ENCODE data around the gene SPTBN5. TPM values are rescaled to one million over a fixed set of nuclear protein-coding genes. Genes with fewer than 3 reads are reported as not detected.
A peak's percentile ranks its signal among the peaks of the same experiment; 100 is the strongest.

The SPTBN5 gene
- total RNA-seq, 1 experiment from 2014 or later = 0.64 TPM

DNA sequence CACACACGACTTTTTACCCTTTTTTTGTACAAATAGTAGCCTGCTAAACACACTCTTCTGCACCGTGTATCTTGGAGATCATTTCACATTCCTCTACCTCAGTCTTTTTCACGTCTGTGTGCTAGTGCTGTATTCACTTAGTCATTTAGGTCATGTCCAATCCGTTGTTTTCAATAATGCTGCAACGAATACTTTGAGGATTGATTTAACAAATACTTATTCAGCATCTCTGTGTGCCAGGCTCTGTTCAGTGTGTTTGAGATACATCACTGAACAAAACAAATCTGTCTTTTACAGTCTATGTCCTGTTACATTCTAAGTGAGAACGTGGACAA, 65.1 kb downstream of the SPTBN5 start:
- Mint-ChIP-seq H3K4me3 (ENCODE audit: low read depth, unreplicated experiment) (peak overlapping the region; percentile 74), H3K9me3 (ENCODE audit: low read depth, unreplicated experiment) (no peaks in the 10 kb centered on the region), H3K27me3 (ENCODE audit: unreplicated experiment) (no peaks in the 10 kb centered on the region), H3K27ac (ENCODE audit: unreplicated experiment) (peak overlapping the region; percentile 81), H3K4me1 (ENCODE audit: low read depth, unreplicated experiment) (peaks cover 6% of the 10 kb centered on the region), H3K36me3 (ENCODE audit: insufficient read depth, unreplicated experiment) (peaks cover 21% of the 10 kb centered on the region)
- intact Hi-C loops (cut with micrococcal nuclease; ENCODE audit: unreplicated experiment) = no loop called here
- TF ChIP-seq, protein P1, sequence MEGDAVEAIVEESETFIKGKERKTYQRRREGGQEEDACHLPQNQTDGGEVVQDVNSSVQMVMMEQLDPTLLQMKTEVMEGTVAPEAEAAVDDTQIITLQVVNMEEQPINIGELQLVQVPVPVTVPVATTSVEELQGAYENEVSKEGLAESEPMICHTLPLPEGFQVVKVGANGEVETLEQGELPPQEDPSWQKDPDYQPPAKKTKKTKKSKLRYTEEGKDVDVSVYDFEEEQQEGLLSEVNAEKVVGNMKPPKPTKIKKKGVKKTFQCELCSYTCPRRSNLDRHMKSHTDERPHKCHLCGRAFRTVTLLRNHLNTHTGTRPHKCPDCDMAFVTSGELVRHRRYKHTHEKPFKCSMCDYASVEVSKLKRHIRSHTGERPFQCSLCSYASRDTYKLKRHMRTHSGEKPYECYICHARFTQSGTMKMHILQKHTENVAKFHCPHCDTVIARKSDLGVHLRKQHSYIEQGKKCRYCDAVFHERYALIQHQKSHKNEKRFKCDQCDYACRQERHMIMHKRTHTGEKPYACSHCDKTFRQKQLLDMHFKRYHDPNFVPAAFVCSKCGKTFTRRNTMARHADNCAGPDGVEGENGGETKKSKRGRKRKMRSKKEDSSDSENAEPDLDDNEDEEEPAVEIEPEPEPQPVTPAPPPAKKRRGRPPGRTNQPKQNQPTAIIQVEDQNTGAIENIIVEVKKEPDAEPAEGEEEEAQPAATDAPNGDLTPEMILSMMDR (IDR thresholded peaks at IDR 0.05; ENCODE audit: unreplicated experiment) = no peak
- CTCF ChIA-PET = no interaction called here
- no peak for DNase-seq
- TSS peak; percentile 65 for BruUV-seq (replicated peaks)

DNA sequence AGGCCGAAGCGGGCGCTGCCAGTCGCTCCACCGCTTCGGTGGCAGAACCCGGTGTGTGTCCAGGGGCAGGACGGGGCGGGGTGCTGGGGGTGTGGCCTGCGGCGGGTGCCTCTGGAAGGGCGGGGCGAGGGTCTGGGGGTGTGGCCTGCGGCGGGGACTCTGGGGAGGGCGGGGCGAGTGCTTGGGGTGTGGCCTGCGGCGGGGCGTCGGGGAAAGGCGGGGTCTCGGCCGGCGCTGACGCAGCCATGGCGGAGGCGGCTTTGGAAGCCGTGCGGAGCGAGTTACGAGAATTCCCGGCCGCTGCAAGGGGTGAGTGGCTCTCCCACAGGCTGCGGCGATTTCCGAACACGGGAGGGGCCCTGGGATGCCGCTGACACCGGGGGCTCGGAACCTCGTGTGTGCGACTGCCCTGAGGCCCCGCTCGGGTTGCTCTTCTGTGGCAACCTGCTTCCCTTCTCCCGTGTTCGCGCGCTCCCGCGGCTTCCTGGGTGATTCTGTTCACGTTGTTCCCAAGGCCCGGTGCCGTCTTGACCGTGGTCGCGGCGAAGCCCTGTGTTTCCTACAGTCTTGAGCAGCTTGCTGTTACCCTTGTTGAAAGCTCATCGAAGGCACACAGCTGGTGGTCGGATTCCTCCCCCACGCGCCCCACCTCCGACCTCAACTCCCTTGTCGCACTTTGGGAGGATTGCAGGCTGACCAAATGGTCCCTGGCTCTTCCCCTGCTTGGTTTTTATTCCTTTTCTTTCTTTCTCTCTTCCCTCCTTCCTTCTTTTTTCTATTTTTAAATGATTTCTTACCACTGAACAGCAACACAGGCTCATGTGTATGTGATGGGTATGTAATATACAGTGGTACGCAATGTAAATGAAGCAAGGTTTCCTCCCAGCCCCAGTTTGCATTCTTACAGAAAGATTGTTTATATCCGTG, 65.7 kb downstream of the SPTBN5 start, which contains the start of gene JMJD7:
JMJD7 (plus strand) TSS at position 213 of the 927 bp plus-strand sequence; CDS start at position 246, 33 bp downstream.
- CTCF ChIA-PET = no interaction called here

DNA sequence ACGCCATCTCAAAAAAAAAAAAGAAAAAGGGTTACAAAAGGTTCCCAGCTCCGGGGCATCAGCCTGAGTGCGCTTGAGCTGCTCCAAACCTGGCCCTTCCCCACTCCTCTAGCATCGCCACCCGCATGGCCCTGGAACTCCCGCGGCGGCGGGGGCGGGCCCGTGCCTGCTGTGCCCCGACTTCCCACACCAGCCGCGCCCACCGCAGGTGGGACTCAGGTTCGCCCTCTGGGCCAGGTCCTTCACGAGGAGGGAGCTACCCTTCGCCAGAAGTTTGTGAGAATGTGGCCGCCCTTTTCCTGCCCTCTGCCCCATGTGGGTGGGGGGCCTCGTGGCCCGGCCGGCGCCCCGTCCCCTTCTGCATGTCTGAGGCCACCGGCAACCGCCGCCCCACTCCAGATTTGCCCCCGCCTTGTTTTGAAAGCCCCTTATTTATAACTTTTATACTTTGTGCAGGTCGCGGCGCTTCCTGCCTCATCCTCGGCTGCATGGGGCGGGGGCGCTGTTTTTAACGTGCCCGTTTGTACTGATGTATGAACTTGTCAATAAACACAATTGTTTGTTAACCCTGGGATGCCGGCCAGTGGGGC, 66.5 kb downstream of the SPTBN5 start:
- BruUV-seq (replicated peaks) = no TSS peak

More for the DNA sequence above, 65.7 kb downstream of the SPTBN5 start, which contains the start of gene JMJD7:
- peak; percentile 91 for DNase-seq
- Mint-ChIP-seq H3K4me3 (ENCODE audit: low read depth, unreplicated experiment) (peak within 1 kb of the TSS; percentile 74), H3K9me3 (ENCODE audit: low read depth, unreplicated experiment) (no peaks in the 10 kb centered on the region), H3K36me3 (ENCODE audit: insufficient read depth, unreplicated experiment) (peaks cover 18% of the 10 kb centered on the region), H3K27ac (ENCODE audit: unreplicated experiment) (peak within 1 kb of the TSS; percentile 81), H3K4me1 (ENCODE audit: low read depth, unreplicated experiment) (no peaks in the 10 kb centered on the region), H3K27me3 (ENCODE audit: unreplicated experiment) (no peaks in the 10 kb centered on the region)
- BruUV-seq (replicated peaks) = no TSS peak
- TF ChIP-seq, protein P1 (IDR thresholded peaks at IDR 0.05; ENCODE audit: unreplicated experiment) = no peak
- intact Hi-C loops (cut with micrococcal nuclease; ENCODE audit: unreplicated experiment) = no loop called here

More for the DNA sequence above, 66.5 kb downstream of the SPTBN5 start:
- Mint-ChIP-seq H3K9me3 (ENCODE audit: low read depth, unreplicated experiment) (no peaks in the 10 kb centered on the region), H3K4me3 (ENCODE audit: low read depth, unreplicated experiment) (peak overlapping the region; percentile 74), H3K36me3 (ENCODE audit: insufficient read depth, unreplicated experiment) (peaks cover 14% of the 10 kb centered on the region), H3K27me3 (ENCODE audit: unreplicated experiment) (no peaks in the 10 kb centered on the region), H3K27ac (ENCODE audit: unreplicated experiment) (no peak overlapping the region), H3K4me1 (ENCODE audit: low read depth, unreplicated experiment) (no peaks in the 10 kb centered on the region)
- TF ChIP-seq, protein P1 (IDR thresholded peaks at IDR 0.05; ENCODE audit: unreplicated experiment) = no peak
- no peak for DNase-seq
- intact Hi-C loops (cut with micrococcal nuclease; ENCODE audit: unreplicated experiment) = no loop called here
- CTCF ChIA-PET = interaction anchor here (0.6 to 0.9 kb wide), 2 partner anchors 11 to 53 kb away, joined by 3 read pairs; partner anchors contain the start of genes MAPKBP1 and PLA2G4B
